GM18511 (cell line): ENCODE measurements around the gene CGB2.
"Not testable (repeated sequence)": the region's sequence is repeated elsewhere in the genome, so short reads cannot be mapped to it uniquely, and the experiment has no call there.

ENCODE experiments used
- ATAC-seq: cut with Tn5 transposase; IDR thresholded peaks from one replicate; pipeline ENCODE4 v1.9.1; 2021; ENCODE audit warnings: mild to moderate bottlenecking, moderate library complexity; ENCODE audit not compliant: unreplicated experiment

Gene CGB2

DNA sequence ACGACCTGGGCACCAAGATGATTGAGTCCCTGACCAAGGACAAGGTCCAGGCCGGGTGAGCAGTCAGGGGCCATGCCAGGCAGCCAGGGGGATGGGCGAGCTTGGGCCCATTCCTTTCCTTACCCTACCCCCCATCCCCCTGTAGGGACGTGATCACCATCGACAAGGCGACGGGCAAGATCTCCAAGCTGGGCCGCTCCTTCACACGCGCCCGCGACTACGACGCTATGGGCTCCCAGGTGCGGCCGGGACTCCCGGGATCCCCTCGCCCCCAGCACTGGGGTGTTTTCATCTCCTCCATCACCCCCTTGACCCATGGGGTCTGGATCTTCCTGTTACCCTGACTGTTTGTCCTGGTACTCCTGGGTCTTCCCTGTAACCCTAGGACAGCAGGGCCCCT lies 21.9 kb upstream of the CGB2 start:
- no peak for ATAC-seq

DNA sequence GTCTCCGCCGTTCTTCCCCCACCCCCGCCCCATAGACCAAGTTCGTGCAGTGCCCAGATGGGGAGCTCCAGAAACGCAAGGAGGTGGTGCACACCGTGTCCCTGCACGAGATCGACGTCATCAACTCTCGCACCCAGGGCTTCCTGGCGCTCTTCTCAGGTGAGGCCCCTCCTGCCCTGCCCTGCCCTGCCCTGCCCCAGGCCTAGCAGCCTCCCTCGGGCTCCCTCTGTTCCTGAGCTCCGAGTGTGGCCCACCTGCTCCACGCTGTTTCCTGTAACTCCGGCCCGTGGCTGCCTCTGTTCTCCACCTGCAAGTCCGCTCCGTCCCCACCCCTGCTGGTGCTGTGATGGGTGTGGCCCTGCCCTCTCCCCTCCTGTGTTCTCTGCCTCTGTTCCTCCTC lies 21.2 kb upstream of the CGB2 start:
- ATAC-seq, result no peak

DNA sequence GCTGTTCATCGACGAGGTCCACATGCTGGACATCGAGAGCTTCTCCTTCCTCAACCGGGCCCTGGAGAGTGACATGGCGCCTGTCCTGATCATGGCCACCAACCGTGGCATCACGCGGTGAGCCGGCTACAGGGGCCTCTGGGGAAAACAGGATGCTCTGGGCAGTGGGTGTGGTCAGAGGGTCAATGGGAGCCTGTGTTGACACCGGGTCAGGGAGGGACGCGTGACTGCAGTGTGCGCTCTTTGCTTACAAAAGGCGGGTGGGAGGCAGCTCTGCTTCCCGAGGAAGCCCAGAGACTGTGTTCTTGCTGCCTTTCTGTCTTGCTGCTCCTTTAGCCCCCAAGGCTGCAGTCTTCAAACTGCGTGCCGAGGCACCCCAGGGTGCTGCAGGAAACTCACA lies 20.5 kb upstream of the CGB2 start:
- ATAC-seq, result no peak

DNA sequence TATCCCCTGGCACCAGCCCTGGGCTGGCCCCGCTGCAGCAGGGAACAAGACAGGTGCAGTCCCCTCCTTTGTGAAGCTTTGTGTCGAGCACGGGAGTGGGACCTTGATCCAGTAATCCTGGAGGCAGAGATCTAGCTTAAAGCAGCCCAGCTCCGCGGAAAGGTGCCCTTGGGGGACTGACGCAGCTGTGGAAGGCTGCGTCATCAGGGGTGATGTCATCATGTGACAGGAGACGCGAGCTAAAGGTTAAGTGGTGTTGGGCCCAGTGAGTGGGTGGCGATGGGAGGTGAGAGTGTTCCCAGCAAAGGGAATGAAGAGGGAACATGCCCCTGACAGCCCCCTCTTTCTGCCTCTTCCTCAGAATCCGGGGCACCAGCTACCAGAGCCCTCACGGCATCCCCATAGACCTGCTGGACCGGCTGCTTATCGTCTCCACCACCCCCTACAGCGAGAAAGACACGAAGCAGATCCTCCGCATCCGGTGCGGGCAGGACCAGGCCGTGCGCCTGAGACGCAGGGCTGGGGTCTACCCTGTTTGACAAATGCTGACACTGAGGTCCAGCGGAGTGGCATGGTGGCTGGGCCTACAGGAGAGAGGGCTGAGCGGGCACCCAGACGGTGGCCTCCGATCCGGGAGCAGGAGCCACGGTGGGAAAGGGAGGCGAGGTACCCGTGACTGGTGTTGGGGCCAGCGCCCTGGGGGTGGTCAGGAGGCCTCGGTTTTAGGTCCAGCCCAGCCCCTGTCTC lies 17.4 kb upstream of the CGB2 start:
- no peak for ATAC-seq

DNA sequence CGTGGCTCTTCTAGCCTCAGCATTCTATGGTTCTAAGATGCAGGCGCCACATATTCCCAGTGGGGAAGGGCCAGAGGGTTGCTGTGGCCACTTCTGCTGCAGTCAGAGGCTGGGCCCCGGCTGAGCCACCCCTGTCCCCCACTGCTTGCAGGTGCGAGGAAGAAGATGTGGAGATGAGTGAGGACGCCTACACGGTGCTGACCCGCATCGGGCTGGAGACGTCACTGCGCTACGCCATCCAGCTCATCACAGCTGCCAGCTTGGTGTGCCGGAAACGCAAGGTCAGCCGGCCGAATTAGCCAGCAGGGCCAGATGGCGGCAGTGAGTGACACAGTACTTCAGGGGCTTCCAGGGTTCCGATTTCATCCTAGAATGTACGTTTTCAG lies 16.8 kb upstream of the CGB2 start:
- no peak for ATAC-seq

DNA sequence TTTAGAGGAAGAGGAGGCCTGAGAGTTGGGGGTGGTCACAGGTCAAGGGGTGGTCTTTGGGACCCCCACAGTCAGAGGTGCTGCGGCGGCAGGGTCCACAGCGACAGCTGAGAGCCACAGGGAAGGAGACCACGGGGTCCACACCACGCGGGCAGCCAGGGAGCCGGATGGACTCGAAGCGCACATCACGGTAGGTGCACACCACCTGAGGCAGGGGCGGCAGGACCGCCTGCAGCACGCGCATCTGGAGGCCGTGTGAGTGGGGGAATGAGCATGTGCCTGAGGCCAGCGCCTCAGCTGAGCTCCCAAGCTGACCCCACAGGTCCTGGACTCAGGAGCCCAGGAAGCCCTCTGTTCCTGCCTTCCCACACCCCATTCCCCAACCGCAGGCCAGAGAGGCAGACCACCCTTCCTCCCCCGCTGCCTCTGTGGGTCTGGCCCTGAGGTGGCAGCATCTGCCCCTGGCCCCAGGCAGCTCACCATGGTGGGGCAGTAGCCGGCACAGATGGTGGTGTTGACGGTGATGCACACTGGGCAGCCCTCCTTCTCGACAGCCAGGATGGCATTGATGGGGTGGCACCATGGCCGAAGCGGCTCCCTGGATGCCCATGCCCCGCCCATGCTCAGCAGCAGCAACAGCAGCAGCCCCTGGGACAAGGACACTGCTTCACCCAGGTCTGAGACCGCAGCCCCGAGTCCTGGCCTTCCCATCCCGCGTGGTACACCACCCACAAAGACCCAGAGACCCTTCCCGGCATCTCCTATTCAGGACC lies 15.4 kb upstream of the CGB2 start:
- no peak for ATAC-seq

DNA sequence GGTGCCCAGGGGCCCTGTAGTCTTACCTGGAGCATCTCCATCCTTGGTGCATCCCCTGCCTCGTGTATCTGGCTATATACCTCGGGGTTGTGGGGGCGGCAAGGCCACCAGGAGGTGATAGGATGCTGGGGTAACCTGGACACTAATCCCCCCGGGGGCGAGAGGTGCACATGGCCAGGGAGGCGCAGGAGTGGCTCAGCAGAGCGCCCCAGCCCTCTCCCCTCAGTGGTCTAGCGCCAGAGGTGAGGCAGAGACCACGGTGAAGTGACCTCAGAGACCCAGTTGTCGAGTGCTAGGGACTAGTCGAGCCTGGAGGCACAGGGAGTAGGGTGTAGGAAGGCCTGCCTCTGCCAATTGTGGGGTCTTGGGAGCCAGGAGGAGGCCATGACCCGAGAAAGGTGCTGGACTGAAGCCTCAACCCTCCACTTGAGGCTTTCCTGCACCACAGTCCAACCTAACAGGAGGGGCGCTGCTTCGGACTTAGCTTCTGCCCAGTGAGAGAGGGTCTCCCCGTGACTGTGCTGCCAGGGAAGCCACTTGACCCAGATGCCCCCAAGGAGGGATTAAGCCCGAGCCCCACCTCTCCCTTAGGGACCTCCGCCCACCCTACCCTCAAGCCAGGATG lies 14.5 kb upstream of the CGB2 start, which contains the start of gene LHB:
LHB (minus strand) TSS at position 51 of the 625 bp plus-strand sequence; CDS start at position 41, 10 bp downstream.
- no peak for ATAC-seq

DNA sequence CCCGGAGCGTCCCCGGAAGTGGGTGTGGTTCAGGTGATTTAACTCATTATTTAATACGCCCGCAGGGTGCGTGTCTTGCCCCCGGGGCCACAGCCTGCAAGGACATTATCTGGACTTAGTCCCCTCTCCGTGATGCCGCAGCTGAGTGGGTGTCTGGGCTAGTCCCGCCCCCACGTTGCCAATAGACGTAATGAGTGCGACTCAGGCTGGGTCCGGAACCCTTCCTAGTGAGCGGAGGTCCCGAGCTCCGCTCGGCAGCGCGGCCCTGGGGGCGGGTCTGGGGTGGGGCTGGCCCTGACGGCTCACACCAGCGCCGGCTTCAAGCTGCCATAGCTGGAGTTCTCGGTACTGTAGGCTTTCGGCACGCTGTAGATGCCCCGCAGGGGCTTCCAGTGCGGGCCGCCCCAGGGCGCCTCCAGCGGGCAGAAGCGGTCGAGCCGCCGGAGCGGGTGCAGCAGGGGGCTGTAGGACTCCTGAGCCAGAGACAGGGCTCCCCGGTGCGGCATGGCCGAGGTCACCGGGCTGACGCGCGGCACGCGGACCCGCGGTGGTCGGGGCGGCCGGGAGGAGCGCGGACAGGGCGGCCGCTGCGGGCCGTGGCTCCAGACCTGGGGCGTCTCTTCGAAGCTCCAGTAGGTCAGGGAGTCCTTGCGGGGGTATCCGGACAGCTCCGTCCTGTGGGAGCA lies 13.9 kb upstream of the CGB2 start:
- ATAC-seq, result no peak

DNA sequence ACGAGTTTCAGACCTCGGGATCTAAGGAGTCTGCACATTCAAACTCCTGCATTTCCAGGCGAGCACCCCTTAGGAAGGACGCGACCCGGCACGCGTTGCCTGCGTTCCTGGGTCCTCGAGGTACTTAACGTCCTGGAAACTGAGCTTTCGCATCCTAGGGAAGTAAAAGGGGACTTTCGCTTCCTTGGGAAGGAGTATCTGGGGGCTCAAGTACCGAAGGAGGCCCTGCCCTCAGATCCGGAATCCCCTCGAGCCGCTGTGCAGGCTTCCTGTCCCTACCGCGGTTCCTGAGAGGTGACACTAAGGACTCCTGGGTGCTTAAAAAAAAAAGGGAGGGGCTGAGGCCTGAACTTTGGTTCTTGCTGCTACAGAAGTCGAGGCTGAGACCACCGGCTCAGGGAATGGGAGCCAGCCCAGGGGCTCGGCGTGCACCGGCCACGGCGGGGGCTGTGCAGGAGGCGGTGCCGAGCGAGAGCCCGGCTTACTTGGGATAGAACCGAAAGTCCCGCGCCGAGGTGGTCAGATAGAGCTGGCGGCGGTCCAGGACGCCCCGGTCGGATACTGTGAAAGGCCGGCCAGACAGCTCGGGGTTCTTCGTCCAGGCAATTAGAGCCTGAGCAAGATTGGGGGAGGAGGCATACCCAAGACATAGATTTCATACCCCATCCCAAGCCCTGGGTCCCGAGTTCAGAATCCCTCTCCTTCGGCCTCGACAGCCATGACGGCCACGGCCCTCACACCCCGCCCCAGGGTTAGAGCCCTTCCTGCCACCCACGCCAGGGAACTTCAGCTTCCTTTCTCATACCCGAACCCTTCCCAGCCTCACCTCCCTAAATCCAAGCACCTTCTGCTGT lies 13.1 kb upstream of the CGB2 start:
- not testable (repeated sequence) for ATAC-seq

DNA sequence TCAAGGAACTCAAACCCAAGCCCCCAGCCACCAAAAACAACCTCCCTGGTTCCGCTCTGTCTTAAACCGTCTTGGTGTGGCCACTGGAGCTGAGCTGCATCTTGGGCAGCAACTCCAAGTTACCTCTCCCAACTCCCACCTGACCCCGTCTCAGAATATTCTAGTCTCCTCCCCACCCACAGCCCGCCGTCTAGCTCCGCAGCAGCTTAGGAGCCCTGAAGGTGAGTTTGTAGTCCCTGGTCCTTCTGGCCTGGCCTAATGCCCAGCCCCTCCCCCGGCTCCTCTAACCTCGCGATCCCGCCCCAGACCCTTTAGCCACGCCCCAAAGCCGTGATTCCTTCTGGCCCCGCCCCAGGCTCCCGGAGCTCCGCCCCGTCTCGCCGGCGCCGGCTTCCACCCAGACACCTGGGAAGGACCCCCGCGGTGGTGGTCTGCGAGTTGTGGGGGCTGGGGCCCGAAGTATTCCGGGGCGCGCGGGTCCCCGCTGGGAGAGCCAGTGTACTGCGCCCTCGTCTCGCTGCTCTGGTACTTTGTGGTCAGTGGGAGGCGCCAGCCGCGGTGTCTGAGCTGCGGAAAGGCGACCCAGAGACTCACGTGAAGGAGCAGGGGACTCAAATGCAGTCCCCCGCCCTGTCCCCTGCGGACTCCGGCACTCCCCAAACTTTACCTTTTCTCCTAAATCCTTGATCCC lies 12.3 kb upstream of the CGB2 start:
- ATAC-seq, result no peak

DNA sequence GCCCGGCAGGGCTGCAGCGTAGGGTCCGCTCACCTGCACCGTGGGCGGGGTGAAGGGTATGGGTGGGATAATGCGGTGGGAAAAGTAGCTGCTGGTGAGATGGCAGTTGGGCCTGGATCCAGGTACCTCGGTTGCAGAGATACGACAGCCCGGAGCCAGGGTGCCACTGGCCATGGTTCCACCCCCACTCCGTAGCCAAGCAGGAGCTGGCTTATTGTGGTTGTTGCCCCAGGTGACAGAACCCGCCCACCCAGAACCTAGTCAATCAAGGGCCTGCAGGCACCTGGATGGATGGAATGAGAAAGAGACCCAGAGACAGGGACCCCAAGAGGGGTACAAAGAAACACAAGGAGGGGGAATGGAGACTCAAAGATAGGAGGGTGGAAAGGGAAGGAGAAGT lies 11.3 kb upstream of the CGB2 start:
- ATAC-seq, result no peak

DNA sequence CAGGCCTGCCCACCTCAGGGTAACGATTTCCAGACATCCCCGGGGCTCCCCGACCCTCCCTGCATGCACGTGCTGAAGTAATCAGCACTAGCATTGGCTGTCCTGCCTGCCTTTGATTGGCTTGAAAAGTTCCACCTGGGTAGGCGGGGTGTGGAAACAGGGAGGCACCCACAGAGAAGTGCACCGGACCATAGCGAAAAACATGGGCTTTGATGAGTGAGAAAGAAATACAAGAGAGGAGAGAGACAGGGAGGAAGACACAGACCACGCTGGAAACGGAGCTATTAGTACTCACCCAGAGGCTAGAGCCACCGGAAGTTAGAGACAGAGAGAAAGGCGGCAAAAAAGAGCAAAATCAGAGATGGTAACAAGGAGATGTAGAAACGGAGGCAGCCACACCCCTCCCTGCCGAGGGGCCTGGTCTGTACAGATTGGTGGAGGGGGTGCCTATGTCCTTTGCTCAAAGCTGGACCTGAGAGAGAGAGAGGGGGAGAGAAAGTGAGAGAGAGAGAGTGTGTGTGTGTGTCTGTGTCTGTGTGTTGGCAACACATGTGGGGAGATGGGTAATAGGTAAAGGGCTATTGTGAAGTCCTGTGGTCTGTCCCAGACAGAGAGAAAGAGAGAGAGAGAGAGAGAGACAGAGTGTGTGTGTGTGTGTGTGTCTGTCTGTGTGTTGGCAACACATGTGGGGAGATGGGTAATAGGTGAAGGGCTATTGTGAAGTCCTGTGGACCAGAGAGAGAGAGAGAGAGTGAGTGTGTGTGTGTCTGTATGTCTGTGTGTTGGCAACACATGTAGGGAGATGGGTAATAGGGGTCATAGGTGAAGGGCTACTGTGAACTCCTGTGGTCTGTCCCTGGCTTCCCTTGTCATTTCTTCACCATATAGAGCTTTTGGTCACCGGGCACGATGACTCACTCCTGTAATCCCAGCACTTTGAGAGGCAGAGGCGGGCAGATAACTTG lies 10.5 kb upstream of the CGB2 start:
- ATAC-seq, result no peak

DNA sequence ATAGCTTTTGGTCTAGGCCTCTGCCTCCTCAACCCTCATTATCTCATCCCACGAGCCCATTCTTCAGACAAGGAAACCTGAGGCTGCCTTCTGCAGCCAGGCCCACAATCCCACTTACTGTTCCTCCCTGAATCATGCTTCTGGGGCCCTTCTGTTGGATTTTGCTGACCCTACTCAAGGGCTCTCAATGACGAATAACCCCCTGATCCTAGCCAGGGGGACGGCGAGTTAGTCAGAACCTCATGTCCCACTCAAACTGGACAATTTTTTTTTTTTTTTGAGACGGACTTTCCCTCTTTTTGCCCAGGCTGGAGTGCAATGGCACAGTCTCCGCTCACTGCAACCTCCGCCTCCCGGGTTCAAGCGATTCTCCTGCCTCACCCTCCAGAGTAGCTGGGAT lies 9.6 kb upstream of the CGB2 start:
- ATAC-seq, result no peak

DNA sequence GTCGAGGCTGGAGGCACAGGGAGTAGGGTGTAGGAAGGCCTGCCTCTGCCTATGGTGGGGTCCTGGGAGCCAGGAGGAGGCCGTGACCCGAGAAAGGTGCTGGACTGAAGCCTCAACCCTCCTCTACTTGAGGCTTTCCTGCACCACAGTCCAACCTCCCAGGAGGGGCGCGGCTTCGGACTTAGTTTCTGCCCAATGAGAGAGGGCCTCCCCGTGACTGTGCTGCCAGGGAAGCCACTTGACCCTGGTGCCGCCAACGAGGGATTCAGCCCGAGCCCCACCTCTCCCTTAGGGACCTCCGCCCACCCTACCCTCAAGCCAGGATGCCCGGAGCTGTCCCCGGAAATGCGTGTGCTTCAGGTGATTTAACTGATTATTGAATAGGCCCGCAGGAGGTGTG lies 7.5 kb upstream of the CGB2 start, which contains the start of gene CGB3:
CGB3 (minus strand) TSS at position 101 of the 400 bp plus-strand sequence. CDS start 362 bp downstream, outside the sequence.
- not testable (repeated sequence) for ATAC-seq

DNA sequence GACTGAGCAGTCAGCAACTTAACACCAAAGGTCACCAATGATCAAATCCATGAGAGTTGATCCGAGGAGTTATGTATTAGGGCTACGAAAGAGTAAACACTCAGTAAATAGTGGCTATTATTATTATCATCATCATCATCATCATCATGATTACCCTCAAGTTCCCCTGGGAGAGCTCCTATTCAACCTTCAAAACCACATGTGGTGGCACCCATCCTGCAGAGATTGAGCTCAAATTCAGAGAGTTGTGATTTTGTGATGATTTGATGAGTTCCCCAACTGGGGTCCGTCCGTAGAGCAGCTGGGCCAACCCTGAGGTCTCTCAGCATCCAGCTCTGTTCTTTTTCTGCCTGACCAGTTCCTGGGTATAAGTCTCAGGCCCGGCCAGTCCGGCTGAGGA lies 6.6 kb upstream of the CGB2 start:
- ATAC-seq, result not testable (repeated sequence)

DNA sequence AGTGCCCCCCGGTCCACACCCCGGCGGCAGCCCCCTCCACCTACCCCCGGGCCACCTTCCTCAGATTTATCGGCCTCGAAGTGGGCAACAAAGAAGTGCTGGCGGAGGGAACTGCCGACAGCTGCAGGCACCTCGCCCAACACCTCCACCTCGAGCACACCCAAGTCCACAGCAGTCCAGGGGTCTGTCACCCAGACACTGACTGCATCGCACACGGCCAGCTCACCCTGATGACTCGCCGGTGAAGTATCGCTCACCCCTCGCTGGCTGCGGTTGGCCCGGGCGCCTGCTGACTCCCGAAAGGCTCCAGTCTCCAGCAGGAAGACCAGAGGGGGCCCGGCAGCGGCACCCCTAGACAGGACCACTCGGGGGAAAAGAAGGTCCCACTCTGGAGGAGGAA lies 6.1 kb upstream of the CGB2 start:
- not testable (repeated sequence) for ATAC-seq

DNA sequence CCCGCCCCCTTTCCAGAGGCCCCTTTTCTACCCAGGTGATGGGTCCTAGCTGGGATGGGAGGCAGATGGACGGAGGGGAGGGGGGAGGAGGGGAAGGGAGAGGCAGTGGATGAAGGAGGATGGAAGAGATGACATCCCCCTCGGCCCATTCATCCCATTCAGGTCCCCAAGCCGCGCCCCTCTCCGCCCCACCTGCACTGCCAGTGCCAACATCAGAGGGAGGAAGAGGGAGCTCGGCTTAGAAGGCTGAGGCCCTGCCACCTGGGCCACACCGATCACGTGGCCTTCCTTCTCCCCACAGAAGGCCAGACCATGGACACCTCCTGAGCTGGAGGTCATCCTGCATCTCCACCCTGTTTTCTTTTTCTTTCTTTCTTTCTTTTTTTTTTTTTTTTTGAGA lies 3.0 kb upstream of the CGB2 start:
- ATAC-seq, result not testable (repeated sequence)

DNA sequence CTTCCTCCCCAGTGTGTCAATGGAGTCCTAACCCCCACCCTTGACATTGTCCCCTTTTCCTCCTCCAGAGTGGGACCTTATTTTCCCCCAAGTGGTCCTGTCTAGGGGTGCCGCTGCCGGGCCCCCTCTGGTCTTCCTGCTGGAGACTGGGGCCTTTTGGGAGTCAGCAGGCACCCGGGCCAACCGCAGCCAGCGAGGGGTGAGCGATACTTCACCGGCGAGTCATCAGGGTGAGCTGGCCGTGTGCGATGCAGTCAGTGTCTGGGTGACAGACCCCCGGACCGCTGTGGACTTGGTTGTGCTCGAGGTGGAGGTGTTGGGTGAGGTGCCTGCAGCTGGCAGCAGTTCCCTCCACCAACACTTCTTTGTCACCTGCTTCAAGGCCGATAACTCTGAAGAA lies 1.9 kb upstream of the CGB2 start:
- ATAC-seq, result not testable (repeated sequence)
